Kidney glomerular epithelial cell (primary cell): ENCODE measurements around the gene CSF1.

Experiments used
- DNase-seq: peaks from one replicate; lab custom pipeline; 2025; lab: John Stamatoyannopoulos, UW

CSF1 gene

DNA sequence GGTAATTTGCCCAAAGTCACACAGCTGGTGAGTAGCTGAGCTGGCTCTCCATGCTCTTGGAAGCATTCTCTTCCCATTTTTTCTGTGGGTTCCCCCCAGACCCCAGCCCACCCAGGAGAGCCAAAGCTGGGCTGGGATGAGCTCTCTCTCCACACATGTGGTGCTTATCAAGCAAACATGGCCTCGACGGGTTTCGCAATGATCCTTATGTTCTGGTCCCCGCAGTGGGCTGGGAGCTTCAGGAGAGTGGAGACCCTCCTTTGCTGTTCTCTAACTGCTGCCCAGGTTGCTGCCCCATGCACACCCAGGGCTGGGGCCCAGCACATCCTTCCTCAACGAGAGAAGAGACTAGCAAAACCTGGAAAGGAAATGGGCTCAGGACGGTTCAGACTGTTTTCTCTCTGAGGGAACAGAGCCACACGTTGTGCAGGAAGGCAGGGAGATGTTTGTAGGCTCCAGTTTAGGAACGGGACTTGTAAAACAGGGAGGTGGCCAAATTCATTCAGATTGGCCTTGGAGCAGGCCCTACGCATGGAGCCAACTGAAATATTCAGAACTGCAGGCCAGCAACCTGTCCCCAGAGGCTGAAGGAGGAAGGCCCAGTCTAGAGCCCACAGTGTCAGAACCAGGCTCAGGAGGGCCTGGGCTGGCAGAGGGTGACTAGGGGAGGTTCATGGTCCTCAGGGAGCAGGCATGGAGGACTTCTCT is 27.2 kb upstream of the CSF1 start:
- no peak for DNase-seq

- no peak for DNase-seq
These were observed 26.3 kb upstream of the CSF1 start for GRCh38 chr1:109884242-109884891.

- DNase-seq: no peak
These were observed 25.1 kb upstream of the CSF1 start for GRCh38 chr1:109885589-109885988.

DNA sequence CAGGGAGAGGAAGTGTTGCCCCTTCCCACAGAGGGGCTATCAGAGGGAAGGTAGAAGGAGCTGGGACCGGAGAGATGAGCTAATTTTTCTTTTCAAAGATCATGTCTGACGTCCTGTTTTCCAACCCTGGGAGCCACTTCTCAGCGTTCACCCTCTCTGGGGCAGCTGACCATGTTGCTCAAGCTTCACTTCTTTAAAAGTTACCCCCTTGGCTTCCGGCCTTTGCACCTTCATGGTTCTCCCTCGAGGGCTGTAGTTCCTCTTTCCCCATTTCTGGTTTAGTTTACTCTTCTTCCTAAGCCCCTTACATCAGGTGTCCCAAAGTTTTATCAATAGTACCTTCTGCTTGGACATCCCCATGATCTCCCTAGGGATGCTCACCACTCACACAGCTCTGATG is 23.8 kb upstream of the CSF1 start:
- DNase-seq: no peak

DNA sequence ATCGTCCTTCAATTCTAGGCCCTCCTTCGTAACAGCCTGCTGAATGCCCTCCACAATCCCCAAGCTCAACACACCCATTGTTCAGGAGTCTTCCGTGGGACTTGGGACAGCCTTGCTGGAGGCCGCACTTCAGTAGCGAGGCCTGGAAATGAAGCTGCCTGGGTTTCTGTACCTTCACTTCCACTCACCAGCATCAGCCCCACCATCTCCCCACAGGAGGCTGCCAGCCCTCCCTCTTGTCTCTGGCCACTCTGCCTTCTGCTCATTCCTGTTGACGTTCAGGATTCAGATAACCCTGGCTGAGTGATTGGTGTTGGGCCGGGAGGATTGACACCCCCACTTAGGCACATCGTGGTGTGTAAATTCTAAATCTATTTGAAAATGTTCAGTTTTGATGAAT is 23.4 kb upstream of the CSF1 start:
- DNase-seq: no peak

GRCh38 chr1:109887884-109888283 is 22.8 kb upstream of the CSF1 start:
- no peak for DNase-seq

DNA sequence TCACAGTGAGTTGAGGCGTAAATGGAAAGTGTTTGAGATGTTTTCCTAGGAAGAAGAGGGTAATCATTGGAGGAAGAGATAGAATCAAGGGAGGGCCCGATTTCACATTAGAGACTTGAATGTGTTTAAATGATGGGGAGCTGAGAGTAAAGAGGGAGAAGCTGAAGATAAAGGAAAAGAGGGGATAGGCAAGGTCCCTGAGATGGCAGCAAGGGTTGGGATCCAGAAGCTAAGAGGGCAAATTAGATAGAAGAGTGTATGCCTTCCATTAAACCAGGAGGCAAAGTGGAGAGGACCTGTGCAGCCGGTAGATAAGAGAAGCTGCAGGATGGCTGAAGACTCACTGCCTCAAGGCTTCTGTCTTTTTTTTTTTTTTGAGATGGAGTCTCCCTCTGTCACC is 21.6 kb upstream of the CSF1 start:
- no peak for DNase-seq

DNA sequence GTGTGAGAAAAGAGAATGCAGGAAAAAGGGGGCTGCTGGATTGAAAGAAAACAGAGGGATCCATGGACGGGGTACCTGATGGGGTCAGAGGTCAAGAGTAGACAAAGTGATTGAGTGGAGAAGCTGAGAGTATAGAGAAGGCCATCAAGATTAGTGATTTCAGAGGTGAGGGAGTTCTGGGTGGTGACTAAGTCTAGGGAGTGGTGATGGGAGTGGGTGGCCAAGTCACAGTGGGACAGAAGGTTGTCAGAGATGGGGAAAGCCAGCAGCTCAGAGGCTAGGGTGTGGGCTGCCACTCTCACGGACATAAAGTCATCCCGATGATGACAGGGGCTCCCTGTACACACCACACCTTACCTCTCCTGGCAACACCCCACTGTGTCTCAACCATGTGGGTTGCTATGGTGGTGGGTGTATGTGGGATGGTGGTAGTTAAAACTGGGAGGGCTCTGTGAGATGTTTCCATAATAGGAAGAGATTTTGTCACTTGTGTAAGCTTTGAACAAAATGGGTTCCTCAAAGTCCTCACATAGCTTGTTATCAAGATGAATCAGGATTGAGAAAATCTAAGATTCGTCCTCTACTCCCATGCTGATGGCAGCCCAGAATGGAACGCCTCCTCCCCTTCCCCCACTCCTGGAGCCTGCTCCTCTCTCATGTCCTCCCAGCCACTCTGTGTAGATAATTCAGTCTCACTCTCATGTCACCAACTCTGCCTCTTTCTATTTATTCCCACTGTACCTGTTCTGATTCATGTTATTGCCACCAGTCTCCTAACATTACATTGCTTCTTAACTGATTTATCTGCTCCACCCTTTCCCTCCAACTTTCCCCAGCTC is 20.3 kb upstream of the CSF1 start:
- no peak for DNase-seq

DNA sequence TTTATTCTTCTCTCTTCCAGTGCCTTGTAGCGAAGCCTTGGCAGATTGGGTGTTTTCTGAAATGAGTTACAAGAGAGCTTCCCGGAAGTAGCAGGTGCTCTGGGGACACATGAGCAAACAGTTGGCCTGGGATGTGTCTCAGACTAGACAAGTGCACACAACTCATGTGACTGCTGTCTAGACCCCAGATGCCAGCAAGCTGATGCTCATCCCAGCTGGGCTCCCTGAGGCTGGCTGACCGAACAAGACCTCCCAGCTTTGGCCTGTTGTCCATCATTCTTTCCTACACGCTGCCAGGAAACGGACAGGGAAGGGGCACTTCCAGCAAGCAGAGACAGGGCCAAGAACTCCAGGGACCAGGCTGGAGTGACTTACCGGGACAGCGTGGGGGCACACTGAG is 18.7 kb upstream of the CSF1 start:
- no peak for DNase-seq

DNA sequence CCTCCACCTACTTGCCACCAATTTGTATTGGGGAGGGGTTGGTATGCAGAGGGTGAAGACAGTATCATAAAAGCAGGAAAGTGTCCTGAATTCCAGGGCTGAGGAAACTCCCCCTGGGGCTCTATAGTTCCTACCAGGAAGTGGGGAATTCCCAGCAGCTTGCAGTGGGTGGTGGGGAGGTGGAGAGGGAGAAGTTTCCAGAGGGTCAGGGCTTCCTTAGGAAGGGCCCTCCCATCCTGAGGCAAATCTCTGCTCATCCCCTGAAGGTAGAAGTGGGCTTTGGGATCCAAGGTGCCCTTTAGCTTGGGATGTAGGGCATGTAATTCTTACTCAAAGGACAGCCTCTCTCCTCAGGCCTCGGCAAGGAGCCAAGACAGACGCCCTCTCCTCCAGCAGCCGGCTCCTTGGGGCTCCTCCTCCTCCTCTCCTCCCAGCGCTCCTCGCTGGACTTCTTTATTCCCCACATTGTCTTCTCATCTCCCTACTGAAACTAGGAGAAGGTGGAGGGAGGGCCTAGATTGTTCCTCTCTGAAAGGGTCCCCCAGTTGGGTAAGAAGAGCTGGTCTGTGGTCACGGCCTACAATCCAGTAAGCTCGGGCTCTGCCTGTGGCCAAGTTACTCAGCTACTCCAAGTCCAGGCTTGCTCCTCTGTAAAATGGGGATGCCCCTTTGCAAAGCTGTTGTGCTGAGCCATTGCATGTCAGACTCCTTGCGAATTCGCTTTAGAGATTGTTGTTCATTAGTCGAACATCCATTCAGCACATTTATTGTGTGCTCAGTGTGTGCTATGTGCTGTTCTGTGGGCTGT is 17.9 kb upstream of the CSF1 start:
- DNase-seq: peak; percentile 69

DNA sequence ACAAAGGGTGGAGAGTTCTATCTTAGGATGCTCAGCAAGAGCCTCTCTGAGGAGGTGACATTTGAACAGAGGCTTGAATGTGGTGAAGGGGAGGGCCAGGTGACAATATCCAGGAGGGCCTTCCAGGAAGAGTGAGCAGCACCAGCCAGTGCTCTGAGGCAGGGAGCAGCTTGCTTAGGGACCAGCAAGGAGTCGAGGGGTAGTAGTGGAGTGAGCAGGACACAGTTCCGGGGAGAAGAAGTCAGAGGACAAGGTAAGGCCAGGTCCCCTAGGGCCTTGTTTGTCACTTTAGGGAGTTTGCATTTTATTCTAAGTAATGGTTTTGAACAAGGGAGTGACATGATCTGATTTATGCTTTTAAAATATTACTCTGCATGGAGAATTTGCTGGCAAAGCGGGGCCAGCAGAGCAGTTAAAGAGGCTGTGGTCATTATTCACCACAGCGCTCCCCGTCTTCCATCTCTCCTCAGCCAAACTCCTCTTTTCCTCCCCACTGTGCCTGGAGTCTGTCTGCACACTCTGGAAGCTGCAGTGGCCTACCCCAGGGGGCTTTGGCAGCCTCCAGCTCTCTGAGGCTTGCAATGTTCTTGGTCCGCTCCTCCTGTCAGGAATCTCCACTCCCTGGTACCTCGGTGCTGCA is 17.0 kb upstream of the CSF1 start:
- no peak for DNase-seq

DNA sequence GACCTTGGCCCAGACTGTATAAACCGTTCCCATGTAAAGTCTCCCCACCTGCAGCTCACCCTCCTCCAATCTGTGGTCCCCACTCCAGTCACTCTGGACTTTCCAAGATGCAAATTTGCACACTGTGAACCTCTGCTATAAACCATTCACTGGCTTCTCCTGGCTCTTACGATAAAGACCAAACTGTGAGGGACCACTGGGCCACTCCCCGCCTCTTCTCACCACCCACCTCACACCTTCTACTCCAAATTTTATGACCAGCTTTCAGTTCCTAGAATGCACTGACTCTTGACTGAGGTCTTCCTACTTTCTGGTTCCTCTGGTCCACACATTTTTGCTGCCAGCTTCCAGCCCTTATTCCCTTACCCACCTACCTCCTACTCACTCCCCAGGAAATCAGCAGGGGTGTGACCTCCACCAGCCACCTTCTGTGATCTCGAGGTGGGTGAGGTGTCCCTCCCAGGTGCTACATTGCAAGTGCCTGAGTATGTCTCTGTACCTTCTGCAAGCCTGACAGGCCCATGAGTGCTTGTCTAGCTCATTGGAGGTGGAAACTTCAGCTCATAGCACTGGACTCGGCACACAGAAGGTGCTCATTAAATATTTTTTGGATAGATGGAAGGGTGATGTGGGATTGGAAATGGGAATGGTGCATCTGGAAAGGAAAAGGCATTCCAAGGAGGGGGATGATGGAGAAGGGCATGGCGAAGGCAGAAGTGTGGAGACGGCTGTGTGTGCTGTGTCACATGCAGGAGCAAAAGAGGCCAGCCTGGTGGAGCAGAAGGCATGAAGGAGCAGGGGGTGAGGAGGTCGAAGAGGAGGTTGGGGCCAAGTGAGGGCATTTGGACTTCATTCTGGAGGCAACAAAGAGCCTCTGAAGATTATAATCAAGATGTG is 15.6 kb upstream of the CSF1 start:
- no peak for DNase-seq

DNA sequence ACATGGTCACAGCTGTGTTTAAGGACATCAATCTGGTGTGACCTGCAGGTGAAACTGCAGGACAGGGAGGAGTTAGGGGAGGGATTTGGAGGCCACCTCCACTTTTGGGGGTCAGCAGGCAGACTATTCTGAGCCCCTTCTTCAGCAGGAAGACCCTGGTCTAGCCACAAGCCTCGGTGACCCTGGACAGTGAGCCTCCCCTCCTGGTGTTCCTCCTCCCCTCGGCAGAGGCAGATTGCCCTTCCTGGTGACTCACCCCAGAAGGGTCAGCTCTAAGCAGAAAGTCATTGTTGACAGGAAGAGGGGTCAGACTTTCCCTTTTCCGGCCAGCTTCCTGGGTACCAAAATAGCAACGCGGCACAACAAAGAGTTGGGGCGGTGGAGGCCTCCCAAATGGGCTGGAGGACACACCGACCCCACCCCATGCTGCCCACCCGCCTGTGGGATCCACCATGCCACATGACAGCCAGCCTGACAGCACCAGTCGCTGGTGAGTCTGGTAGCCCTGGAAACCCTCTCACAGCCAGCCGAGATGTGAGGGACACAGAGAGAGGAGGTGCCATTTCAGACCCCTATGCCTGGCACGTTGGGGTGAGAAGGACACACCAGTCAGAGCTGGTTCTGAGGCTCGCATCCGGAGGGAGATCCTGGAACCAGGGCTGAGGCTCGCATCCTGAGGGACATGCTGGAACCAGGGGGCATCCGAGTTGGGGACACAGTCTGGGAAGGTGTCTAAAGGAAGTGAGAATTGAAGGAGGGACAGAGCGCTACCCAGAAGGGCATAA is 14.7 kb upstream of the CSF1 start:
- no peak for DNase-seq

DNA sequence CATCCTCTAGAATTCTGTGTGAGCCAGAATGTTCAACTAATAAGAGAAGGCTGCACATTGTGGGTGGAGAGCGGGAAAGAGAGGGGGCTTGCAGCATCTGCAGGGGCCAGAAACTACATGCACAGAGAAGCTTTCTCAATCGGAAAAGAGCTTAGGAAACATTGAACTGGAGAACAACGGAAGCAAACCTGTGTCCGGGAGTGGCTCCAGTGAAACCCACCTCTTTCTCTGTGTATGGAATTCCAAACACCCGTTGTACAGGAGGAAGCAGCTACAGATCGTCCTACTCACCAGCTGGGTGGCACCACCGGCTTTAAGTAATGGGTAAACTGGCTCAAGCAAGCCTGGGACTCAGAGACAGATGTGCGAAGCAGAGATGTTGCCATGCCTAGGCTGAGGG is 14.0 kb upstream of the CSF1 start:
- DNase-seq: no peak

GRCh38 chr1:109897259-109897955 is 13.2 kb upstream of the CSF1 start:
- DNase-seq: no peak

DNA sequence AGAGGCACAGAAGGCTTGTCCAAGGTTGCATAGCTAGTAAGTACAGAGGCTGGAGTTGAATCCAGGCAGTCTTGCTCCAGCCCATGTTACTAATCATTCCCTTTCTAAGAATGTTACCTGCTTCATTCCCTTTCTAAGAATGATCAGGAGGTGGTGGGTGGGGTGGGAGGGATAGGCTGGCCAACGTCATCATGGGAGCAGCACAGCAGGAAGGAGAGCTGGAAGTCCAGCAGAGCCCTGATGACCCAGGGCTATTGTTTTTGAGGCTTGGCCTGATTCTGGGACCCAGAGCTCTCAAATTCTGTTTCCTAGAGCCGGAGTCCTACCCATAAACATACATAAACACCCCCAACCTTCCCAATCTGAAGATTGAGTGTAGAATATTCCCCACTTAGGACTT is 11.8 kb upstream of the CSF1 start:
- DNase-seq: no peak

DNA sequence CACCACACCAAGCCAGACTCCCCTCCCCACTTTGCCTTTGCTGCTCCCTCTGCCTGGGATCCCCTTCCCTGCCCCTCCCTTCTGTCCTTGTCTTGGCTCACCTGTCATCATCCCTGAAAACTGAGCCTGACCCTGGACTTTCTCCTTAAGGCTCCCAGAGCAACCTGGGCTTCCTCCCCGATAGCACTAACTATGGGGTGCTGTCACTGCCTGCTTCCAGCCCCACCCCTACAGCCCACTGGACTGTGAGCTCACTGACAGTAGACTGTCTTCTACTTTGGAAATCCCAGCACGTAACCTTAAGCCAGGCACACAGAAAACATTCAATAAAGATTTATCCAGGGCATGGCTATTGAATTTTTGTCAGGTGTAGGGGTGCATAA is 9.5 kb upstream of the CSF1 start:
- DNase-seq: no peak

DNA sequence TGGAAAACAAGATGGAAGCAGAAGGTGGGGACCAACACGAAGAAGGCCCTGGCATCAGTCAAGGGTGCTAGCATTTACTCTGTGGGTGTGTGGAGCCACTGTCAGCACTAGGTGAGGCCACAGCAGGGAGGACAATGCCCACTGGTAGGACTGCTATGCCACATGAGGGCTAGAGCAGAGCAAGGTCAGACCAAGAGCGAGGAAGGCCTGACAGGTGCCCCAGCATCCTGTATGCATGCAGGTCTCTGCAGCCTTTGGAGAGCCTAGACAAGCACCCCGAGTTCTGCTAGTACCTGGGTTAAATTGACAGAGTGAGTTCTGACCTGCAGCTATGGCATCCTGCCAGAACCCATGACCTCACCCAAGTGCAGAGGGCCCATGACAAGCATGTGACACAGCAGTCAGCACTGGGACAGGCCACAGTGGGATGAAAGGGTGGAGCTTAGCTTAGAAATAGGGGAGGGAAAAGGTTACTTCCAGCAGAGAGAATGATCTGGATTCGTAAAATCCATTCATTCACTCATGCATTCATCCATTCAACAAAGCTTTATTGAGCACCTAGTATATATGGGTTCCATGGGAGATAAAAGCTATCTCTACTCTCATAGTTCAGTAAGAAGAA is 9.0 kb upstream of the CSF1 start:
- DNase-seq: no peak
